ENCODE measurements around the gene DUSP5.
"Not testable (repeated sequence)": the region's sequence is repeated elsewhere in the genome, so short reads cannot be mapped to it uniquely, and the experiment has no call there.

DUSP5 gene

GRCh38 chr10:110530131-110530831, 32.6 kb downstream of the DUSP5 start:
- no peak for TF ChIP-seq ZFX (IDR thresholded peaks at IDR 0.05; ENCODE audit: borderline replicate concordance)
- TF ChIP-seq, protein P1, sequence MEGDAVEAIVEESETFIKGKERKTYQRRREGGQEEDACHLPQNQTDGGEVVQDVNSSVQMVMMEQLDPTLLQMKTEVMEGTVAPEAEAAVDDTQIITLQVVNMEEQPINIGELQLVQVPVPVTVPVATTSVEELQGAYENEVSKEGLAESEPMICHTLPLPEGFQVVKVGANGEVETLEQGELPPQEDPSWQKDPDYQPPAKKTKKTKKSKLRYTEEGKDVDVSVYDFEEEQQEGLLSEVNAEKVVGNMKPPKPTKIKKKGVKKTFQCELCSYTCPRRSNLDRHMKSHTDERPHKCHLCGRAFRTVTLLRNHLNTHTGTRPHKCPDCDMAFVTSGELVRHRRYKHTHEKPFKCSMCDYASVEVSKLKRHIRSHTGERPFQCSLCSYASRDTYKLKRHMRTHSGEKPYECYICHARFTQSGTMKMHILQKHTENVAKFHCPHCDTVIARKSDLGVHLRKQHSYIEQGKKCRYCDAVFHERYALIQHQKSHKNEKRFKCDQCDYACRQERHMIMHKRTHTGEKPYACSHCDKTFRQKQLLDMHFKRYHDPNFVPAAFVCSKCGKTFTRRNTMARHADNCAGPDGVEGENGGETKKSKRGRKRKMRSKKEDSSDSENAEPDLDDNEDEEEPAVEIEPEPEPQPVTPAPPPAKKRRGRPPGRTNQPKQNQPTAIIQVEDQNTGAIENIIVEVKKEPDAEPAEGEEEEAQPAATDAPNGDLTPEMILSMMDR (IDR thresholded peaks at IDR 0.05): no peak
- no peak overlapping the region for H3K27ac ChIP-seq

- H3K27ac ChIP-seq: no peak overlapping the region
- TF ChIP-seq, protein P1 (IDR thresholded peaks at IDR 0.05): no peak
- TF ChIP-seq ZFX (IDR thresholded peaks at IDR 0.05; ENCODE audit: borderline replicate concordance): no peak
Observed at GRCh38 chr10:110531687-110532086, 34.0 kb downstream of the DUSP5 start.

DNA sequence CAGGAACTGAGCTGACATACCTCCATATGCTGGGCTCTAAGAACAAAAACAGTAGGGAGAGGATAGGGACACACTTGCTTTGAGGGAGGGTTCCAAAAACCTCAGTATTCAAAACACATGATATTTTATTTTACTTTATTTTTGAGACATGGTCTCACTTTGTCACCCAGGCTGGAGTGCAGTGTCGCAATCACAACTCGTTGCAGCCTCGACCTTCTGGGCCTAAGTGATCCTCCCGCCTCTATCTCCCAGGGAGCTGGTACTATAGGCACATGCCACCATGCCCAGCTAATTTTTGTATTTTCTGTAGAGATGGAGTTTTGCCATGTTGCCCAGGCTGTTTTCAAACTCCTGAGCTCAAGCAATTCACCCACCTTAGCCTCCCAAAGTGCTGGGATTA, 34.9 kb downstream of the DUSP5 start:
- H3K27ac ChIP-seq: not testable (repeated sequence)

GRCh38 chr10:110533149-110533548, 35.4 kb downstream of the DUSP5 start:
- no peak overlapping the region for H3K27ac ChIP-seq
- TF ChIP-seq ZFX (IDR thresholded peaks at IDR 0.05; ENCODE audit: borderline replicate concordance): no peak
- TF ChIP-seq, protein P1 (IDR thresholded peaks at IDR 0.05): no peak

DNA sequence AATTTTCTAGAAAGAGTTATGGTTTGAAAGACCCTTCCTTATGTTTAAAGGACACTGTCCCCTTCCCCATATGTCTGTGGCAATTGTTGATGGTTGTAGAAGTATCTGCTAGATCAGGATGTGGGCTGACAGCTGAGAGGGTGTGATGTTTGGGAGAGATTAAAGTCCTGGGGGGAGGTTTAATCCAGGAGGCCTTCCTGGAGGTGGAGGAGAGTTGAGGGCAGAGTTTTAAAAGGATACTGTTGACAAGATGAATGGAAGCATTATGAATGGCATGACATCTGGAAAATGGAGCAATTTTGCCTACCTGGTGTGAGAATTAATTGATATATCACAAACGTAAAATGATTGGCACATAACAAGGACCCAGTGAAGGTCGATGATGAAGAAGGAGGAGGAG, 36.9 kb downstream of the DUSP5 start:
- H3K27ac ChIP-seq: no peak overlapping the region
- TF ChIP-seq, protein P1 (IDR thresholded peaks at IDR 0.05): no peak
- TF ChIP-seq ZFX (IDR thresholded peaks at IDR 0.05; ENCODE audit: borderline replicate concordance): no peak

- TF ChIP-seq ZFX (IDR thresholded peaks at IDR 0.05; ENCODE audit: borderline replicate concordance): no peak
- TF ChIP-seq, protein P1 (IDR thresholded peaks at IDR 0.05): no peak
- no peak overlapping the region for H3K27ac ChIP-seq
Observed at GRCh38 chr10:110535958-110536891, 38.5 kb downstream of the DUSP5 start.

GRCh38 chr10:110539091-110539490, 41.4 kb downstream of the DUSP5 start:
- no peak overlapping the region for H3K27ac ChIP-seq
- TF ChIP-seq ZFX (IDR thresholded peaks at IDR 0.05; ENCODE audit: borderline replicate concordance): no peak
- TF ChIP-seq, protein P1 (IDR thresholded peaks at IDR 0.05): no peak

Data from 22Rv1 (cell line).